IPS DF 6.9 (cell line): ENCODE results near the gene SMCO2.

ENCODE experiments used
- DNase-seq: peaks from one replicate; pipeline ENCODE4 v3.0.0-alpha.2; 2013; ENCODE audit warnings: low read depth, low spot score
- H3K27ac ChIP-seq: one replicate; pipeline ENCODE4 v1.5.1; 2013; ENCODE audit warnings: low read length, control low read depth
- H3K27me3 ChIP-seq: 2 replicates; pipeline ENCODE4 v1.6.1; 2013; ENCODE audit warnings: mild to moderate bottlenecking, low read length; ENCODE audit not compliant: control insufficient read depth, insufficient read depth
- H3K36me3 ChIP-seq: 2 replicates; pipeline ENCODE4 v1.6.1; 2013; ENCODE audit warnings: low read length; ENCODE audit not compliant: control insufficient read depth, insufficient read depth
- H3K4me1 ChIP-seq: 2 replicates; pipeline ENCODE4 v1.6.1; 2013; ENCODE audit warnings: low read length; ENCODE audit not compliant: control insufficient read depth, insufficient read depth
- H3K4me3 ChIP-seq: 2 replicates; pipeline ENCODE4 v1.5.1; 2013; ENCODE audit warnings: mild to moderate bottlenecking, low read length
- H3K9me3 ChIP-seq: 2 replicates; pipeline ENCODE4 v1.6.1; 2013; ENCODE audit warnings: low read length, inconsistent platforms; ENCODE audit not compliant: control insufficient read depth, insufficient read depth
- WGBS: extraction: QIAGEN DNeasy Blood & Tissue Kit; methylation state at CpG from one replicate; pipeline ENCODE4 v1.1.7; 2013; ENCODE audit warnings: mixed read lengths, missing lambda C conversion rate; ENCODE audit not compliant: insufficient read length, insufficient coverage; 5-methylcytosine and 5-hydroxymethylcytosine counted together

SMCO2 gene

DNA sequence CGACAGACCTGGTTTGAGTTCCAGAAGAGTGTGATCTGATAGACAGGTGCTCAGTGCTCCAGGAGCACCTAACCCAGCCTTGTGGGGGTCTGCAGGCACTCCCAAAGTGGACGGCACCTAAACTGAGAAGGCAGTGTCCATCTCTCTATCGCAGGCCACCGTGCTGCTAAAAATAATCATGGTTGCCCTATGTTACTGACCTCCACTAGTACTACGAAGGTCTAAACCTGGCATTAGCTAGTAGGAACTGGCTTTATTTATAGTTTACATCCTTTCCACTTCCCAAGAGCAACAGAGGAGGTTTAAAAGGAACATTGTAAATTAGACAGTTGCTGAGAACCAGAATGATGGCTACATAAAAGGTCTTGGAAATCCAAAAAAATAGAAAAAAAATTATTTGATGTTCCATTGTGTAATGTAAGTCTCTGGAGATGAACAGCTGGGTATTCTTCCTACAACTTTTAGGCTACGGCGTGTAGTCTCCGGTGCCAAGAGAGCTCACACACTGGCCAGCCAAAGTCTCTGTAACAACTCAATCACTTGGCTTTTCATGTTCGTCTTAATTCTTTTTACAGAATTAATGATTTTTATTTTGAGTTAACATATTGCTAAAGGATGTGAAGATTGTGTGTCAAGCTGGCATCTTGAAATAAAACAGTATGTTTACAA is 104.8 kb downstream of the SMCO2 start:
- Histone ChIP-seq H3K9me3 (no peaks in the 10 kb centered on the region), H3K27ac (no peak overlapping the region), H3K4me1 (peaks cover 4% of the 10 kb centered on the region), H3K4me3 (no peak overlapping the region), H3K27me3 (no peaks in the 10 kb centered on the region), H3K36me3 (no peaks in the 10 kb centered on the region)
- WGBS = no CpG with 5 or more reads among the region's 9 CpGs
- no peak for DNase-seq
